ENCODE data around the gene ACP6.
"Not testable (repeated sequence)": the region's sequence is repeated elsewhere in the genome, so short reads cannot be mapped to it uniquely, and the experiment has no call there.

The ACP6 gene

DNA sequence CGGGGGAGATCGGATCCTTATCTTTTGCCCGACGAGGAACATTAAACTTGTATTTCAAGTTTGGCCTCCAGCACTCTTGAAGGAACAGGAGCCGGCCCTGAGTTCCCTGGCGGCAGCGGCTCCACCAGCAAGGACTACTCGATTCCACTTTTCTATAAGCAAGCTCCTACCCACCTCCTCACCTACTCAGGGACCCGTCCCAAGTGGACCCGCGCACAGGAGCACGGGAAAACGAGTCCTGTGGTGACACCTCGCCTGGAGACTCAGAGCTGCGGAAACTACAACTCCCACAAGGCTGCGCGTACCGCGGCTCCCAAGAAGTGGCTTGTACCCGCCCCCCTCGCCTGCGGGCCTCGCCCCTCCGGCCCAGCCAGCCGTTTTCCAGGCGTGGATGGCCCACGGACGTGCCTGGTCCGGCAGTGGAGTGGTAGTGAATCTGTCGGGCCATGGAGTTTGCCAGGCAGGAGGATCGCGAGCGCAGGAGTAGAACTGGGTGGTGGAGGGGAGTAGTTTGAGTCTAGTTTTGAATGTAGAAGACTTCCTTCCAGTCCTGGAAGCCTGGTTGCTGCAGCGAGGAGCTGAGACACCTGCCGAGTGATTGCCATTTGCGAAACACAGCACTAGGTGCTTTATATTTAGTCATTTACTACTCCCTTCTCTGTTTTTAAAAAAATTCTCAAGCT lies at the start of gene ACP6:
TSS of gene ACP6 (minus strand) at position 206 of the 683 bp plus-strand sequence. CDS start 476 bp downstream, outside the sequence.
- peak; percentile 78 to 80 for DNase-seq

GRCh38 chr1:147719711-147720225 lies 49.4 kb upstream of the ACP6 start:
- no peak for DNase-seq

DNA sequence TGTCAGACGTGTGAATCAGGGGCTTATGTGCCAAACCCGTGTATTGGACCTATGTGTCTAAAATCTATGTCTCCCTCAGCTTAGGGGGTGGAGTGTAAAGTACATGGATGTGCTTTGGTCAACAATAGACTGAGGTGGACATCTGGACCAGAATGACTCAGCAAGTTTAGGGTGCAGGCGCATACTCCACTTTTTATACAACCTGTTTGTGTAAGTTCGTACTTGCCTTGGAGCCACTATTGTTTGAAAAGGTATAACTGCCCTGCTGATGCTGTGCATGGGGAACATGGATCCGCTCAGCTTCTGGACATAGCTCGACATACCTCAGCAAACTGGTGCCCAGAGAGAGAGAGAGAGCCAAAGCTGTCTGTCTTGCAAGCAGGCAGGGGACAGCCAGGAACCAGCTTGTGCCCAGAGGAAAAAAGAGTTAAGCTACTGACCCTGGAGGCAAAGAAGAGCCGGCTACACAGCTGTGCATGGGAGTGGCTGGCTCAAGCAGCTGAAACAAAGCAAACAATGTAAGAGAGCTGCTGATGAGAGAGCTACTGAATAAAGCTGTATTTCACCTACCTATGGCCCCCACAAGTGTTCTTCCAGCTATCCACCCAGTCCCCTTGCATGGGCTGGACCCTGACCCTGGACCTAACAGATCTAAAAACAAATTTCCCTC lies 48.8 kb upstream of the ACP6 start:
- no peak for DNase-seq

DNA sequence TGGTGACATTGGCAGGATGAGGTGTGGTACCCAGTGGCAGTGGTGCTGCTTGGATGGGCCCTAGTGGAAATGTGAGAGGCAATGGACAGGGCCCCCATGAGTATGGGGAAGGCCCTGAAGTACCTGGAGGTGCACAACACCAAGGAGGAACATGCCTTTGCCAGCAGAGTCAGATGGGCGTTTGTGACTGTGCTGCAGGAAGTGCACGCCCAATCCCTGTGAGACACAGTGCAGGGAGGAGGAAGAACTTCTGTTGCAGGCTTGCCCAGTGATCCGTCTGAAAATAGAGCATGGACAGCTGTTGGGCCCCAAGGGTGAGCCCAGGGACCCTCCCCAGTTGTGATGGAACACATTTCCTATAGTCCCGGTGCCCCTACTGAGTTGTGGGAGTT lies 47.4 kb upstream of the ACP6 start:
- no peak for DNase-seq

GRCh38 chr1:147717051-147717705 lies 46.9 kb upstream of the ACP6 start:
- DNase-seq: no peak

- no peak for DNase-seq
Observed at GRCh38 chr1:147712605-147713004, 42.3 kb upstream of the ACP6 start.

- peak; percentile 32 to 47 for DNase-seq
Observed at GRCh38 chr1:147700042-147701006, 30.0 kb upstream of the ACP6 start.

GRCh38 chr1:147699686-147700041 lies 29.3 kb upstream of the ACP6 start:
- no peak for DNase-seq

DNA sequence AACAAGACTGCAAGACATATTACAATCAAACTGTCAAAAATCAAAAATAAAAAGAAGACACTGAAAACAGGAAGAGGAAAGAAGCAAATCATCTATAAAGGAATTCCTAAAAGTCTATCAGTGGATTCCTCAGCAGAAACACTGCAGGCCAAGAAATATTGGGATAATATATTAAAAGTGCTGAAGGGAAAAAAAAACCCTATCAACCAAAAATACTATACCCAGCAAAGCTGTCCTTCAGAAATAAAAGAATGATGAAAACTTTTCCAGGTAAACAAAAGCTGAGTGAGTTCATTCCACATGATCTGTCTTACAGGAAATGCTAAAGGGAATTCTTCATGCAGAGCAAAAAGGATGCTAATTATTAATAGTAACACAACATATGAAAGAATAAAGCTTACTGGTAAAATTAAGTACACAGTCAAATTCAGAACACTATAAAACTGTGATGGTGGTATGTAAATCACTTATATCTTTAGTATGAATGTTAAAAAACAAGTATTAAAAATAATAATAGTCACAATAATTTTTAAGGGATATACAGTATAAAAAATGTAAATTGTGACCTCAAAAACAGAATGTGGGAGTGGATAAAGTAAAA lies 12.9 kb upstream of the ACP6 start:
- DNase-seq: no peak

- DNase-seq: not testable (repeated sequence)
Observed at GRCh38 chr1:147680608-147681235, 10.4 kb upstream of the ACP6 start.

DNA sequence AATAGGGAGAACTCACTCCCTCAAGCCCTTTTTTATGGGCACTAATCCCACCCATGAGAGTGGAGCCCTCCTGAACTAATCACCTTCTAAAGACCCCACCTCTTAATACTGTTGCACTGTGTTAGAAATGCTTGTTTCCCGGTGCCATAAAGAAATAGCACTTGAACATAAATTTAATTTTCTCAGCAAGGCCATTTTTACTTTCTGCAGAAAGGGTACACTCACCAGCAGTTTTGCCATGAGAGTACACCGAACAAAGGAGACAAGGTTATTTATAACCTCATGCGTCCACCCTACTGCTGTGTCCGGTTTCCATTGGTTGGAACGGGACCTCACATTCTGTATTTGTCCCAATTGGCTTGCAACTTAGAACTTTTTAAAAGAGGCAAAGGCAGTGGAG lies 7.4 kb upstream of the ACP6 start:
- not testable (repeated sequence) for DNase-seq

- DNase-seq: no peak
Observed at GRCh38 chr1:147676311-147677085, 6.2 kb upstream of the ACP6 start.

- no peak for DNase-seq
Observed at GRCh38 chr1:147673816-147674215, 3.5 kb upstream of the ACP6 start.

- no peak for DNase-seq
Observed at GRCh38 chr1:147673406-147673805, 3.1 kb upstream of the ACP6 start.

DNA sequence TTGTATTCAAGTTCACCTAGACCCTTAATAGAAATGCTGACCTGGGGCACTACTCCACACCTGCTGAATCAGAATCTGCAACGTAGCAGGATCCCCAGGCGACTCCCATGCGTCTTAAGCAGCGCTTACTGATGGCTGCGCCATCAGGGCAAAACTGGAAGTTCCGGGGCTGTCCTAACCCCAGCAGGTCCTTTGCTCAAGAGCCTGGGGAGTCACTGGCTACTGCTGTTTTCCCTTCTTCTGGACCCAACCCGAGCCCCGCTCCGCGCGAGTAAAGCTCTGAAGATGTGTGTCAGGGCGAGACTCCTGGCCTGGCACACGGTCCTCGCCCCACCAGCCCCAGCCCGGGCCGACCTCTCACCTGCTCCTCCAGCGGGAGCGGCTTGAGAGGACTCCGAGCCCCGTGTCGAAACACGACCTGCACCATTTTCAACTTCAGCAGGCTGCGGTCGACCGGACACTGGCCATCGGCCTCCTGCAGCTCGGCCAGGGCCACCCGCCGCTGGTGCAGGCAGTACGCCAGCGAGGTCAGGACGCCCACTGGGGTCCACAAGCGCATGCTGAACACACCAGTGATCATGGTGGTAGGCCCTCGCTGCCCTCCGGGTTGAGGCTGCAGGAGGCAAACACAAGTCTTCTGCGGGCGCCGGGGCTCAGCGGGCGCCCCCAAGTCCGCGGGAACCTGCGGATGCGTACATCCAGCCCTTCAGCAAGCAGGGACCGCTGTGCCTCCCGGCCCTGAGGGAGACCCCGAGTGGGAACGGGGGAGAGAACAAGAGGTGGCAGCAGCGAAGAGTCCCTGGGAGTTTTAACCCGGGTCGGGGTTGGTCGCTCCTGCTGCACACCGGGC lies 630 bp downstream of the ACP6 start:
- DNase-seq: peak; percentile 33 to 35

- no peak for DNase-seq
Observed at GRCh38 chr1:147665521-147665920, 4.8 kb downstream of the ACP6 start.

- no peak for DNase-seq
Observed at GRCh38 chr1:147664206-147664605, 6.1 kb downstream of the ACP6 start.

- no peak for DNase-seq
Observed at GRCh38 chr1:147654511-147654910, 15.8 kb downstream of the ACP6 start.

- no peak for DNase-seq
Observed at GRCh38 chr1:147652306-147652705, 18.0 kb downstream of the ACP6 start.

GRCh38 chr1:147651466-147651865 lies 18.9 kb downstream of the ACP6 start:
- no peak for DNase-seq
